NK-92 treated with Interleukin-12 subunit alpha and Interleukin-12 subunit beta, amount 100 ng/mL, for 24 hours (cell line): Measurements from ENCODE around the gene POGK.
A peak's percentile ranks its signal among the peaks of the same experiment; 100 is the strongest.
"Not testable (repeated sequence)": the region's sequence is repeated elsewhere in the genome, so short reads cannot be mapped to it uniquely, and the experiment has no call there.

Source experiments
- DNase-seq: peaks from one replicate; lab custom pipeline; 2025; lab: John Stamatoyannopoulos, UW

The POGK gene, protein sequence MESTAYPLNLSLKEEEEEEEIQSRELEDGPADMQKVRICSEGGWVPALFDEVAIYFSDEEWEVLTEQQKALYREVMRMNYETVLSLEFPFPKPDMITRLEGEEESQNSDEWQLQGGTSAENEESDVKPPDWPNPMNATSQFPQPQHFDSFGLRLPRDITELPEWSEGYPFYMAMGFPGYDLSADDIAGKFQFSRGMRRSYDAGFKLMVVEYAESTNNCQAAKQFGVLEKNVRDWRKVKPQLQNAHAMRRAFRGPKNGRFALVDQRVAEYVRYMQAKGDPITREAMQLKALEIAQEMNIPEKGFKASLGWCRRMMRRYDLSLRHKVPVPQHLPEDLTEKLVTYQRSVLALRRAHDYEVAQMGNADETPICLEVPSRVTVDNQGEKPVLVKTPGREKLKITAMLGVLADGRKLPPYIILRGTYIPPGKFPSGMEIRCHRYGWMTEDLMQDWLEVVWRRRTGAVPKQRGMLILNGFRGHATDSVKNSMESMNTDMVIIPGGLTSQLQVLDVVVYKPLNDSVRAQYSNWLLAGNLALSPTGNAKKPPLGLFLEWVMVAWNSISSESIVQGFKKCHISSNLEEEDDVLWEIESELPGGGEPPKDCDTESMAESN

DNA sequence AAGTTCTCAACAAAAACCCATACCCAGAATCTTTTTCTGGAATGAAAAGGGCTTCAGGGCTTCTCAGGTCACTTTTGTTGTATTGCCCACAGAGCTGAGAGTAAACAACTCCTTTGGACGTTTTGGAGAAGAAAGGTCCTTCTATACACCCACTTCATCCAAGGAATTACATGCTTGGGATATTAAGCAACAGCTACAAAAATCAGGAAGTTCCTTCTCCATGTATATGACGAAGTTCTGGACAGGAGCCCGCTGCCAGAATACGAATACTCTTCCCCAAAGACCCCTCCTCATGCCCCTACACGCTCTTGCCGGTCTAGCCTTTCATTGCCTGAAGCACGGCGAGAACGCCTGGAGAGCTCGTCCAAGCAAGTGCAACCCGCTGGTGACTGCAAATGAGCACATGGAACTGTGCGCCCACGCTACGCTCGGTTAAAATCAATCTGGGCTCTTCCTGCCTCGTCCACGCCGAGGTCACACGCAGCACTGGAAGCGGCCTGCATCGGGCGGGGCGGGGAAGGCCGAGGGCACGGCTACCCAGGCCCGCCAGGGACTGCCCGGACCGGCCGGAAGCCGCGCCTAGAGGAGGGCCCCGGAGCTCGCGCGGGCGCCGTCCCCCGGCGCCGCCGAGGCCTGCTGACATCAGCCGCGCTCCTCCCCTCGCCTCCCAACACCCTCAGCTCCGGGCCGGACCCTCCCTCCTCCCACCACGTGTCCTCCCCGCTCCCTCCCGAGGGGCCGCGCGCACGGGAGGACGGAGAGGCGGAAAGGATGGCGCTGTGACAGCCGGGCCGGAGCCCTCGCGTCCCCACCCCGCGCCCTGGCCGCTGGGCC is at the start of gene POGK:
Gene POGK, plus strand, starts transcription at position 710 of the 834 bp plus-strand sequence. CDS start 1,482 bp downstream, outside the sequence.
- DNase-seq: peak; percentile 85

GRCh38 chr1:166796620-166797236 is 42.5 kb upstream of the POGK start:
- DNase-seq: no peak

DNA sequence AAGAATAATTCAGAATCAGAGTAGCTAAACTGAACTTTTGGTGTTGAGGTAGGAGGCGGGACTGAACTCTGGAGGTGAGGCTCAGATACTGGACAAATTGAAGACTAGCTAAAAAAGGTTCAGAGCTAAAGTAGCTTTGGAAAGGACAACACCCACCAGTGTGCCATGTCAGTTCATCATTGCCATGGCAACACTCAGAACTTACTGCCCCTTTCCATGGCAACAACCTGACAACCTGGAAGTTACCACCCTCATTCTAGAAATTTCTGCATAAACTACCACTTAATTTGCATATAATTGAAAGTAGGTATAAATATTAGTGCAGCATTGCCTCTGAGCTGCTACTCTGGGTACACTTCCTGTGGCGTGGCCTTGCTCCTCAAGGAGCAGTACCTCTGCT is 30.3 kb upstream of the POGK start:
- no peak for DNase-seq

GRCh38 chr1:166811691-166812090 is 27.6 kb upstream of the POGK start:
- no peak for DNase-seq

DNA sequence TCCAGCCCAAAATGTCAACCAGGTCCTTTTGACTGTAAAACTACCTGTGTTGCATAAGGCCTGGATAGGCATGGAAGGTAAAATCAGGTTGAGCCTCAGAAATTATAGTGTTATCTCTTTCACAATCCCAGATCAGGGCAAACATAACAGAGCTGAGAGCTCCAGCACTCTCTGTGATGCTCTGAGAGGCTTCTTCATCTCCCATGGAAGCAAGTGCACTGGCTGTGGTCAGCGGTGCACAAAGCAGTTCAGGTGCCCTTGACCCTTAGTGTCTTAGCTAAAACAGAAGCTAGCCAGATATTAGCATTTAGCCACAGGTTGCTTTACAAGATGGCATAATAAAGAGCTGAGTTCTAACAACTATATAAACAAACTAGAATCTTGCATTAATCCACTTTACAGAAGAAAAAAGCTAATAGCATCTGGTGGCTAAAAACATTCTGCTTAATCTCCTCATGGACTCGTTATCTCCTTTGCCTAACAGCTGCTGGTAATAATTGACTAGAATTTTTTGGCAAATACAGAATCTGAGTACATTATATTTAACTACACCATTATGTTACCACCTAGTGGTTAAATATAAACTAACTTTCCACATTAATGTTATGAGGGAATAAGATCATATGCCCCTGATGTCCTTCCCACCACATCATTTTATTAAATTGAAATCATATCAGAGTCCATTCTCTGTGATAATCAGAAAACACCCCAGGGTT is 25.6 kb upstream of the POGK start:
- no peak for DNase-seq

DNA sequence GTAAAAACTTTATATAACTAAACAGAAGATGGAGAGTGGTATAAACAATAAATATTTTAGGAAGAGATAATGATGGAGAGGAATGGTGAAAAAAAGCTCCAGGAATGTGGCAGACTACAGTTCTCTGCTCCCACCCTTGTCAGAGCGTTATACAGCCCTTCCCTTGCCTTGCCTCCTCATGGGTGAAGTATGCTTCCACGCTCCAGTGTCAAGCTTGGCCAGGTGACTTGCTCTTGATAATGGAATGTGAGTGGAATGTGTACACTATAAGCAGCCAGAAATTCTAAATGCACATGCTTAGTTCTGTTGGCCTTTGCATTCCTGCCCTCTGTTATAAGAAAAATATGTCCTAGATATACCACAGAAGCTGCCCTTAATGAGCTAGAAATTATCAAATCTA is 24.7 kb upstream of the POGK start:
- DNase-seq: no peak

DNA sequence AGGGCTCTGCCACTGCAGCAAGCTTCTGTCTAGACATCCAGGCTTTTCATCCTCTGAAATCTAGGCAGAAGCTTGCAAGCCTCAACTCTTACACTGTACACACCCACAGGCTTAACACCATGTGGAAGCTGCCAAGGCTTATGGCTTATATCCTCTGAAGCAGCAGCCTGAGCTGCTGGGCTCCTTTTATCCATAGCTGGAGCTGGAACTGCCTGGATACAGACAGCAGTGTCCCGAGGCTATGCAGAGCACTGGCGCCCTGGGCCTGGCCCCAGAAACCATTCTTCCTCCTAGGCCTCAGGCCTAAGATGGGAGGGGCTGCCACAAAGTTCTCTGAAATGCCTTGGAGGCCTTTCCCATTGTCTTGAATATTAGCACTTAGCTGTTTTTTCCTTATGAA is 19.3 kb upstream of the POGK start:
- no peak for DNase-seq

- no peak for DNase-seq
These were observed 16.9 kb upstream of the POGK start for GRCh38 chr1:166822385-166822784.

GRCh38 chr1:166827426-166827825 is 11.8 kb upstream of the POGK start:
- DNase-seq: no peak

GRCh38 chr1:166829762-166830161 is 9.5 kb upstream of the POGK start:
- not testable (repeated sequence) for DNase-seq

DNA sequence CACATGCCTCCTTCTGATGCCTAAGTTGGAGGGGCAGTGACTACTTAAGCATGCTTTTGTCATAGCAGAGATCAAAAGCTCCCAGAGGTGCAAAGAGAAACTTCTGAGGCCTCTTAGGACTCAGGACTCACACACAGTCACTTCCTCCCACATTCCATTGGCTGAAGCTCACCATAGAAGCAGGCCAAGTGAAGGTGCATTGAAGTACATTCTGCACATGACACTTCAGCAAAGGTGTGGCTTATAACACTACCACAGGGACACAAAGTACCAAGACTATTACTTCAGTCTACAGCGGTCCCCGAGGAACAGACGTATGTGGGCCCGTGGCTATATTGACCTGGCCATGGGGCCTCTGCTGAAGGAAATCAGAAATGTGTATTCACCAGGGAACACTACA is 2.5 kb upstream of the POGK start:
- no peak for DNase-seq

DNA sequence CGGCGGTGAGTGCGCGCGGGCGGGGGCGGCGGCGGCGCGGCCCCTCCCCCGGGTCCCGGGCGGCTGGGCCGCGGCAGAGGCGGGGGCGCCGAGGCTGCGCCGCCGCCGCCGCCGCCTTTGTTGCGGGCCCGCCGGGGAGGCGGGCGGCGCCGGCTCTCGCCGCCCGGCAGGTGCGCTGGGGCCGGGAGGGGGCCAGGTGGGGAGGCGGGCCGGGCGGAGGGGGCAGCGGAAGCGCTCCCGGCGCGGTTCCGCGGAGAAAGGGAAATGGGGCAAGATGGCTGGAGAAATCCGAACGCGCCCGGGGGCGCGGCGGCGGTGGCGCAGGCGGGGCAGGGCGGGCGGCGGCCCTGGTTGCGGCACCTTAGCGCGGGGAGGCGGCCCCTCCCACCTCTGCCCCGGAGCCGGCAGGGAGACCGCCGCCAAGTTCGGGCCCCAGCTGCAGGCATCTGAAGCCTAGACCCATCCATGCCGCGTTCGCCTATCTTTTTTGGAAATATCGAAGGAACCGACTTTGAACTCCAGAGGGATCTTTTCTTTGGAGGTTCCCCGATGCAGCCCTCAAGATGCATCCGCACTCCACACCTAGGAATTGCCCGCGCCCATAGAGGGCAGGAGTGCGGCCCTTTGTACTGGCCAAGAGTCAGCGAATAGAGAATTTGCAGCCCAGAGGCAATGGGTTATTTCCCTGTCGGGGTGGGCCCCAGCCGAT is 479 bp downstream of the POGK start:
- peak; percentile 30 for DNase-seq

DNA sequence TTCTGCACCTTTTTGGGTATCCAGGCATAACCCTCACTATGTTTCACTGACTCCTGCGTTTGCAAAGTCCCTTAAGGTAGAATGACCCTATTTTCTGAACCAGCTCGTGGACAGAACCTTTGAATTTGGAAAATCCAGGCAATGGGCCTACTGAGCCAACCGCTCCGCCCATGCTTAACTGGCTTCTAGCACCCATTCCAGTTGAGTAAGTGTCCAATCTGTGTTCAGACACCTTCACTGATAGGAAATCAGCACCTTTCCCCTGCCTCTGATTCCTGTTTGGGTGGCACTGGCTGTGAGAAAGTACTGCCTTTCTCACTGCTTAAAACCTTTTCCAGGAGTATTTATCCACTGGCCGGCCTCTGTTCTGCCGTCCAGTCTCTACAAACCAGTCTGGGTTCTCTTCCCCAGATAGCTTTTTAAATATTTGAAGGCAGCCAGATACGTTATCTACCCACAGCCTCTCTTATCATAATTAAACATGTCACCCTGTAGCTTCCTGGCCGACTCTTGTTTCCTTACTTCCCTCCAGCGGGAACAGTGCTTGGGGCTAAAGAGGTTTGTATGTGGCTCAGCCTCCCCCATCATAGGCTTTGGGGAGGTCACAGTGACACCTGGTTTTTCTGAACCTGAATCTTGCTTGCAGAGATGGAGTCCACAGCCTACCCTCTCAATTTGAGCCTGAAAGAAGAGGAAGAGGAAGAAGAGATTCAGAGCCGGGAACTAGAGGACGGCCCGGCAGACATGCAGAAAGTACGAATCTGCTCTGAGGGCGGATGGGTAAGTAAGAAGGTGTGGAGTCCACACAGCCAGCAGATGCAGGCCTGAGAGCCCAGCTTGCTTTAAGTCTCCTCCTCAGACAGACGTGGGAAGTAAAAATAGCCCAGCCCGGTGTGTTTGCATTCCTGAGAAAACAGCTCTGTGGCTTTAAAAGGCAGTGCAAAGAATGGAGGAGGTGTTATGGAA is 1.3 kb downstream of the POGK start:
- no peak for DNase-seq

DNA sequence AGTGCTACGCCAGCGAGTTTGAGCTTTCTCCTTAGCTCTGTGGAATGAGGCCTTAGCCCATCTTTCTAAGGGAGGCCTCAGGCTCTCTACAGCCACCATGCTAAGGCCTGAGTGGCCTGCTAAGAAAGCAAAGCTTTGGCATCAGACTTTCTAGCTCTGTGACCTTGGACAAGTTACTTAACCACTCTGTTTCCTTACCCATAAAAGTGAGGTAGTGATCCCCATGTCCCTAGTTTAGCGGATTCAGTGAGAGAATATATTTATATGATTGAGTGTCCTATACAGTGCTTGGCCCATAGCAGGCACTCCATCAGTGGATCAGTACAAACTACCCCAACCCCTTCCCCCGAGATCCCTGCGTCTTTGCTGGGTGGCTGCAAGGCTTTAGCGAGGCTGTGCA is 4.0 kb downstream of the POGK start:
- DNase-seq: no peak

- DNase-seq: no peak
These were observed 4.7 kb downstream of the POGK start for GRCh38 chr1:166843769-166844596.

DNA sequence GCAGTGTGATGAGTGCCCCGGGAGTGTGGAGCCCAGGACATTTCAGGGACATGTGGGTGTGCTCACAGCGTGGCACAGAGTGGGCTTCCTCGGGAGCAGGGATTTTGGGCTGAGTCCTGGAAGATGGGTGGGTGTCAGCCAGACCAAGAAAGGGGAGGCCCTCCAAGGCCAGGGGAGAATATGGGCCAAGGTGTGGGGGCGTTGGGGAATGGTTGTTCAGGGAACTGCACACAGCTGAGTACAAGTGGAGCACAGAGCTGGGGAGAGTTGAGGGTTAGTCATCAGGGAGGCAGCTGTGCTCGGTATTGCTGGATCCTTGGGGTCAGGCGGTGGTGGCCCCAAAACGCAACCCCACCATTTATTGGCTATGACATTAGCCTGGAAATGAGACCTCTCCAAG is 5.5 kb downstream of the POGK start:
- DNase-seq: no peak

DNA sequence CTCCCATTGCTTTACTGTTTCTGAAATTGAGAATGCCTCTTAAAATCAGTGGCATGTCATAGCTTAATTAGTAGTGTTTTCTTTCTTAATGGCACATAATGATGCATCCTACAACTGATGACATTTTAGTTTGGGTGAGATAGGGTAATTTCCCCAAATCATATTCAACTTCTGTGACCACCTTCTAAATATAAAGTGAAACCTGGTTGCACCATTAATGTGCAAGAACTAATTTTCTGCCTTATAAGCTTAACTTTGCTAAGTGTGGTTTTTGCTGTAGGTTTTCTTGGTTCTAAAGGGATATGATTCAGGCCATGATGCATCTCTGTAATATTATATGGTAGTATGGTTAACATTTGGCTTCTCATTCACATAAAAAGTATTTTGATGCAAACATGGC is 8.9 kb downstream of the POGK start:
- no peak for DNase-seq

DNA sequence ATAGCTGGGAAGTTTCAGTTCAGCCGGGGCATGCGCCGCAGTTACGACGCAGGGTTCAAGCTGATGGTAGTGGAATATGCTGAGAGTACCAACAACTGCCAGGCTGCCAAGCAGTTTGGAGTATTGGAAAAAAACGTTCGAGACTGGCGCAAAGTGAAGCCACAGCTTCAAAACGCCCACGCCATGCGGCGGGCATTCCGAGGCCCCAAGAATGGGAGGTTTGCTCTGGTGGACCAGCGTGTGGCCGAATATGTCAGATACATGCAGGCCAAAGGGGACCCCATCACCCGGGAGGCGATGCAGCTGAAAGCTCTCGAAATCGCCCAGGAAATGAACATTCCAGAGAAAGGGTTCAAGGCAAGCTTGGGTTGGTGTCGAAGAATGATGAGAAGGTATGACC is 9.9 kb downstream of the POGK start:
- no peak for DNase-seq

- DNase-seq: no peak
These were observed 13.6 kb downstream of the POGK start for GRCh38 chr1:166852918-166853317.
